NB4 (cell line): ENCODE results near the gene ACP1.

Experiments used
- DNase-seq: peaks from one replicate; pipeline ENCODE4 v3.0.0; 2010; ENCODE audit warnings: low read depth
- H3K4me3 ChIP-seq: one replicate; pipeline ENCODE4 v1.5.1; 2011; ENCODE audit warnings: mild to moderate bottlenecking, low read depth, low read length, moderate library complexity
- CTCF ChIP-seq: IDR thresholded peaks from one replicate; pipeline ENCODE4 v1.5.1; 2012; ENCODE audit warnings: low read depth, low read length
- MAX ChIP-seq: IDR thresholded peaks from 2 replicates; pipeline ENCODE4 v1.6.1; 2011; ENCODE audit warnings: low read depth, low read length
- MYC ChIP-seq: IDR thresholded peaks from 2 replicates; pipeline ENCODE4 v1.6.1; 2011; ENCODE audit warnings: low read depth, low read length
- POLR2A ChIP-seq: IDR thresholded peaks from 2 replicates; pipeline ENCODE4 v1.6.1; 2011; ENCODE audit warnings: mild to moderate bottlenecking; ENCODE audit not compliant: insufficient read length; ENCODE audit errors: extremely low read depth

ACP1 gene

DNA sequence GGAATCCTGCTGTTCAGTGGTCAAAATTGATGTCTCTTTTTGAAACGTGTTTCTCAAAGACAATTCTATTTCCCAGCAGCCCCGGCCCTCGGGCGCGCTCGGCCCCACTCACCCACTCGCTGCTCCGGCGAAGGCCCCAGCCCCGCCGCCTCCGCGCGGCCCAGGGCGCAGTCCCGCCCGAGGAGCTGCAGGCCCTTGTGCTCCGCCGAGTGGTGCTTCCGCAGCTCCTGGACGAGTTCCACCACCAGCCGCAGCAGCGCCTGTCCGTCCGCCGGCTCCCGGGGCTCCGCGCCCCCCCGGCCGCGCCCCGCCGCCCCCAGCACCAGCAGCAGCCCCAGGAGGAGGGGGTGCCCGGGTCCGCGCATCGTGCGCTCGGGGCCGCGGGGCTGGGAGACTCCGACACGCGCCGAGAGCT is 22.7 kb downstream of the ACP1 start:
- TF ChIP-seq MYC: no peak
- TF ChIP-seq CTCF: no peak
- TF ChIP-seq MAX: no peak
- TF ChIP-seq POLR2A: no peak
- DNase-seq: no peak
- H3K4me3 ChIP-seq: no peak overlapping the region

- no peak within 1 kb of the TSS for H3K4me3 ChIP-seq
- TF ChIP-seq MYC: no peak
- no peak for TF ChIP-seq MAX
- TF ChIP-seq CTCF: no peak
- no peak for TF ChIP-seq POLR2A
- no peak for DNase-seq
These were observed 23.4 kb downstream of the ACP1 start, which contains the start of gene ALKAL2 for GRCh38 chr2:287911-288757. ALKAL2 (minus strand) TSS chr2:288091; CDS start chr2:287835, 256 bp downstream.

- H3K4me3 ChIP-seq: no peak overlapping the region
- TF ChIP-seq POLR2A: no peak
- no peak for TF ChIP-seq MAX
- TF ChIP-seq MYC: no peak
- TF ChIP-seq CTCF: no peak
- DNase-seq: no peak
These were observed 24.1 kb downstream of the ACP1 start for GRCh38 chr2:288758-289361.

DNA sequence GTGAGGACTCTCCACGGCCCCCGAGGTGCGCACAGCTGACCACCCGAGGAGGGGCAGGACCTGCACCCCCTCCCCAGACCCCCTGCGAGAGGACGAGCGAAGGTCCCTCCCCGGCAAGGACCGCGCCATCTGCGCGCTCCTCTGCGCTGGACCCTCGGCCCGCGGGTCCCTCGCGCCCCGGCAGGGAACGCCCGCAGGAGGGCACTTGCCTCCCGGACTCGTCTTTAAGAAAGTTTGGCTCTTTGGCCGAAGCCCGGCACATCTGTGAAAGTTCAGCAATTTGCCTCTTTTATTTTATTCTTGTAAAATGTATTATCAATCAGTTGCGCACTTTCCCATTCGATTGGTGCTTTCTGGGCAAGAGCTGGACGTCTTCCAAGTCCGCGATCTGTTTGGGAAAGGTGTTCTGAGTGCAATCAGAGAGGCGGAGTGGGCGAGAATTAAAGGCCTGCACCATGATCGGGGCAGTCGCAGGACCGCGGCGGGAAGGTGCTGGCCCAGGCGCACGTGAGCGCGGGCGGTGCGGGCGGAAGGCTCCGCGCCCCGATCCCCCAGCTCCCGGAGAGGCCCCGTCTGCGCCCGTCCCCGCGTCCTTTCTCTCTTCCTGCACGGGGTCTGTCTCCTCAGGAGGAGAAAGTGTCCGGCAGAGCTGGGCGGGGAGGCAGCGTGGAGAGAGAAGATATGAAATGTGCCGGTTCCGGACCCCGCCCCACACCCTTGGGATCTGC is 24.8 kb downstream of the ACP1 start:
- TF ChIP-seq MYC (no peak), CTCF (no peak), MAX (no peak), POLR2A (no peak)
- no peak overlapping the region for H3K4me3 ChIP-seq
- no peak for DNase-seq

DNA sequence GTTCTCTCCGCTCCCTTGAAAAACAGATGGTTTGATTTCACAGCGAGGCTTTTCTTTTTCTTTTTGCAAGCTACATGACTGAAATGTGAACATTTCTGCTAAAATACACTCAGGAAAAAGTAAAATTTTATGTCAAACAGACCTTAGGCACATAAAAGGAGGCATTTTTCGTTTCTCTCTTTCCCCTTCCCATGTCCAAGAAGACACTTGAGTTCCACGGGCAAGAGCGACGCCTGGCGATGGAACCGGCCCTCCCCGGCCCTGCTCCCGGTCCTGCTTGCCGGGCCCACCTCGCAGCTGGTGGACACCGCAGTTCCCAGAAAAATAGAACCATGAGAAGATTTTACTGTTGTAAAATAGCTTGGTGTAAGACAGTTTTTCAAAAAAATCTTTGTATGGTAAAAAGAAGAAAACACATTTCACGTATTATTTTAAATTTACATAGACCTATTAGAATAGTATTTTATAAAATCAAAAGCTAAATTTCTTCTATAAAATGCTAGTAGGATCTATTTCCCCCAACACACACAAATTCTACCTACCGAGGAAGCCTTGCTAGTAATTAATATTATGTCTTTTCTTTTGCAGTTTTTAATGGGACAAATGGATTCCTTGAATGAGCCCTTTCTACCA is 25.5 kb downstream of the ACP1 start:
- no peak for TF ChIP-seq MAX
- no peak for TF ChIP-seq POLR2A
- no peak for TF ChIP-seq CTCF
- no peak for TF ChIP-seq MYC
- H3K4me3 ChIP-seq: no peak overlapping the region
- DNase-seq: peak; percentile 21
